ENCODE measurements around the gene NUMBL. TPM values are rescaled to one million over a fixed set of nuclear protein-coding genes. Genes with fewer than 3 reads are reported as not detected.

The NUMBL gene
- total and polyA plus RNA-seq, 9 of the 15 experiments (the other 6 are each of a cell fraction or from before 2014, with no cell fraction given): 0.39 to 38.6 (median 6.6) TPM

GRCh38 chr19:40666803-40667438, 23.5 kb downstream of the NUMBL start:
- ATAC-seq (no peak), DNase-seq (ENCODE audit: extremely low read depth in 1 of 4, low spot score in 3 of 4) (no peak), FAIRE-seq (no peak)
- H3K4me3 ChIP-seq: no peak overlapping the region
- H3K79me2 ChIP-seq (ENCODE audit: control insufficient read depth, insufficient read depth, low read length): no peaks in the 10 kb centered on the region; the same call in 2 of the 3 replicates
- H3K27me3 ChIP-seq (ENCODE audit: control insufficient read depth in 2 of 2, insufficient read depth in 2 of 2, low read length in 2 of 2): no peaks in the 10 kb centered on the region
- BruUV-seq (replicated peaks): TSS peak; percentile 39
- H3K36me3 ChIP-seq (ENCODE audit: control insufficient read depth, insufficient read depth, low read length): peaks cover 52% of the 10 kb centered on the region
- ChIA-PET CTCF (ENCODE audit: low intra/inter-chr PET ratio) (no interaction called here), POLR2A (no interaction called here)
- peaks cover 39 to 58% of the 10 kb centered on the region in 2 experiments for H3K4me1 ChIP-seq (replicated peaks in 1 of 2; ENCODE audit: control insufficient read depth in 2 of 2, insufficient read depth in 2 of 2, low read length in 2 of 2)
- H3K27ac ChIP-seq (ENCODE audit: extremely low read depth, low read depth, low read length): peak overlapping the region; percentile 94
- peak overlapping the region; percentile 50 for H3K4me2 ChIP-seq (ENCODE audit: insufficient read depth, low read length)
- 0 out of 2 replicates have a peak overlapping the region, but pooled peaks have one; percentile 18 for H2AFZ ChIP-seq (ENCODE audit: low read depth, low read length)
- in situ Hi-C loops (cut with MboI) (no loop called here), intact Hi-C loops (cut with micrococcal nuclease) (loop anchor here (2.0 kb wide), 1 partner anchor 24 kb away; the partner anchor contains the start of gene NUMBL)
- WGBS (ENCODE audit: insufficient coverage, low coverage, missing lambda C conversion rate): 66% methylated on average over 13 of the region's 14 CpGs
- H3K9me1 ChIP-seq (ENCODE audit: control insufficient read depth, insufficient read depth, low read length): no peaks in the 10 kb centered on the region
- H3K9me3 ChIP-seq (replicated peaks; ENCODE audit: control insufficient read depth, insufficient read depth, low read depth, low read length): peaks cover 17% of the 10 kb centered on the region
- no peaks in the 10 kb centered on the region for H4K20me1 ChIP-seq (replicated peaks; ENCODE audit: control insufficient read depth, insufficient read depth, low read length)
- peak overlapping the region; percentile 51 to 63; a peak in 3 of 4 replicates for H3K9ac ChIP-seq (ENCODE audit: insufficient read depth in 1 of 2, low read depth in 2 of 2, low read length in 2 of 2)
- TF ChIP-seq DIDO1 (tag; IDR thresholded peaks at IDR 0.05; ENCODE audit: low read depth) (no peak), BCLAF1 (IDR thresholded peaks at IDR 0.05; ENCODE audit: borderline replicate concordance in 1 of 2, control insufficient read depth in 1 of 2, low read depth in 2 of 2, low read length in 1 of 2) (no peak), TFAP4 (CRISPR knock-in tag; IDR thresholded peaks at IDR 0.05; ENCODE audit: borderline replicate concordance) (no peak; the same call in 1 of the 2 replicates), HEY1 (CRISPR knock-in tag; IDR thresholded peaks at IDR 0.05; ENCODE audit: borderline replicate concordance) (no peak), ZNF280A (IDR thresholded peaks at IDR 0.05; ENCODE audit: low read depth, partially characterized antibody) (no peak), ZC3H4 (CRISPR knock-in tag; IDR thresholded peaks at IDR 0.05; ENCODE audit: borderline replicate concordance) (no peak), PCBP2 (IDR thresholded peaks at IDR 0.05; ENCODE audit: low read depth, low read length, poor library complexity, severe bottlenecking) (no peak), SMAD2 (IDR thresholded peaks at IDR 0.05; ENCODE audit: low read depth, low read length) (no peak), ZNF785 (CRISPR knock-in tag; IDR thresholded peaks at IDR 0.05) (no peak), NCOA1 (IDR thresholded peaks at IDR 0.05; ENCODE audit: low read depth) (peak; percentile 25; the same call in 1 of the 2 replicates), ZNF133 (CRISPR knock-in tag; IDR thresholded peaks at IDR 0.05) (no peak), ZNF512 (tag; IDR thresholded peaks at IDR 0.05) (no peak), ILK (tag; IDR thresholded peaks at IDR 0.05; ENCODE audit: borderline replicate concordance, low read depth) (no peak)

Data from K562 (cell line).